ENCODE data around the gene TADA2B. TPM values are rescaled to one million over a fixed set of nuclear protein-coding genes. Genes with fewer than 3 reads are reported as not detected.
A peak's percentile ranks its signal among the peaks of the same experiment; 100 is the strongest.

TADA2B gene
- total and polyA plus RNA-seq, 10 of the 15 experiments (the other 5 are each of a cell fraction or from before 2014, with no cell fraction given): 0.66 to 12.0 (median 5.6) TPM

- RAD21 ChIA-PET (ENCODE audit: unreplicated experiment): interaction anchor here (0.7 to 2.5 kb wide), 5 partner anchors 9 to 16 kb away, joined by 3 to 9 read pairs (median 6); partner anchors contain the start of genes GRPEL1 and TADA2B
- TF ChIP-seq ZNF622 (IDR thresholded peaks at IDR 0.05): no peak
- no peak for TF ChIP-seq HDAC6 (IDR thresholded peaks at IDR 0.05; ENCODE audit: unreplicated experiment)
- TF ChIP-seq POLR2A (IDR thresholded peaks at IDR 0.05; ENCODE audit: low read depth, low read length): peak; percentile 6; the same call in 1 of the 2 replicates
- 0 out of 2 replicates have a peak, but pooled peaks have one; percentile 28 for TF ChIP-seq POLR2AphosphoS2 (IDR thresholded peaks at IDR 0.05; ENCODE audit: low read depth, low read length)
- no peak for TF ChIP-seq ATF2 (IDR thresholded peaks at IDR 0.05; ENCODE audit: low read length)
- TF ChIP-seq CREB1 (IDR thresholded peaks at IDR 0.05; ENCODE audit: low read depth): no peak
- no peak for TF ChIP-seq EGR1 (IDR thresholded peaks at IDR 0.05; ENCODE audit: borderline replicate concordance in 1 of 2, low read depth in 2 of 2, low read length in 2 of 2)
- no peak for TF ChIP-seq HDAC2 (IDR thresholded peaks at IDR 0.05)
- TF ChIP-seq WRNIP1 (IDR thresholded peaks at IDR 0.05; ENCODE audit: borderline replicate concordance, low read depth, low read length): no peak
- ATAC-seq: peak; percentile 62
- intact Hi-C loops (cut with micrococcal nuclease; ENCODE audit: unreplicated experiment) (loop anchor here (2.0 kb wide), 1 partner anchor 14 kb away; no protein-coding TSS in a partner anchor), in situ Hi-C loops (cut with MboI) (no loop called here)
- POLR2A ChIA-PET: no interaction called here
- Histone ChIP-seq H3K9me3 (replicated peaks; ENCODE audit: control insufficient read depth, insufficient read depth, low read length) (no peaks in the 10 kb centered on the region), H3K4me3 (no peak overlapping the region), H4K20me1 (ENCODE audit: control insufficient read depth, insufficient read depth) (0 out of 2 replicates have a peak, but pooled peaks cover 4% of the 10 kb centered on the region), H3K4me1 (ENCODE audit: control insufficient read depth, insufficient read depth, low read length) (peaks cover 14% of the 10 kb centered on the region), H2AFZ (ENCODE audit: control insufficient read depth, low read depth, low read length) (no peak overlapping the region), H3K79me2 (ENCODE audit: control insufficient read depth, insufficient read depth, low read length) (peaks cover 4% of the 10 kb centered on the region), H3K4me2 (ENCODE audit: control insufficient read depth, insufficient read depth) (no peak overlapping the region; the same call in 1 of the 2 replicates), H3K9ac (ENCODE audit: control insufficient read depth, insufficient read depth, low read length) (no peak overlapping the region), H3K36me3 (ENCODE audit: control insufficient read depth in 2 of 2, insufficient read depth in 2 of 2, low read length in 1 of 2) (peaks cover 23 to 43% of the 10 kb centered on the region in 2 experiments), H3K27me3 (replicated peaks in 1 of 2; ENCODE audit: control insufficient read depth in 2 of 2, insufficient read depth in 2 of 2, low read length in 1 of 2) (no peaks in the 10 kb centered on the region), H3K27ac (ENCODE audit: control insufficient read depth, insufficient read depth) (peak overlapping the region; percentile 19; the same call in 1 of the 2 replicates)
- CTCF ChIA-PET: interaction anchor here (1.6 to 5.6 kb wide), 3 partner anchors 10 to 16 kb away, joined by 5 to 41 read pairs (median 12); partner anchors contain the start of genes GRPEL1 and TADA2B
- no peak for DNase-seq (ENCODE audit: low read depth, low spot score)
- WGBS (ENCODE audit: insufficient coverage, insufficient replicate concordance, low lambda C conversion rate, missing lambda C conversion rate): 95% methylated on average over 3 of the region's 3 CpGs
- FAIRE-seq: no peak
- SMC1A ChIA-PET (ENCODE audit: uncharacterized antibody, unreplicated experiment): interaction anchor here (1.0 to 3.1 kb wide), 4 partner anchors 9 to 26 kb away, joined by 3 to 20 read pairs (median 6); partner anchors contain the start of genes GRPEL1 and TADA2B
- BruUV-seq (replicated peaks): no TSS peak
Measured at GRCh38 chr4:7058792-7059191, 15.6 kb downstream of the TADA2B start.

Data from GM12878 (cell line).